AG08395 (cell line): Measurements from ENCODE around the gene ADAM8.
"Not testable (repeated sequence)": the region's sequence is repeated elsewhere in the genome, so short reads cannot be mapped to it uniquely, and the experiment has no call there.

Source experiments
- DNase-seq: peaks from one replicate; pipeline ENCODE4 v3.0.0; 2012; ENCODE audit warnings: mixed read lengths, low spot score

Gene ADAM8

GRCh38 chr10:133276435-133277201 is at the start of gene ADAM8:
TSS of gene ADAM8 (minus strand) at chr10:133276868. CDS start at chr10:133276817, 51 bp downstream.
- DNase-seq, result peak; percentile 50

DNA sequence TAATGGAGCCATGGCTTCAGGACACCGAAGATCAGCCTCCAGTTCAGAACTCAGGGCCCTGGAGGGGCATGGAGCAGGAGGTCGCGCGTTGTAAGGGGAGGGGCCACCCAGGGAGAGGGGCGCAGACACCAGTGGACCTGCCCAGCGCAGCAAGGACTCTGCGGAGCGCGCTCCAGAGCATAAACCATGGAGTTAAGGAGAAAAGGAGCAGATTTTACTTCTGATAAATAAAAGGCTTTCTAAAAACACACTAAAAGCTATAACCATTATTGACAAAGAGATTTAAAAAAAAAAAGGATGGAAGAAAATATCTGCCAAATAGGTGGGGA is 49.5 kb upstream of the ADAM8 start:
- no peak for DNase-seq

- DNase-seq, result no peak
Observed at GRCh38 chr10:133325440-133326222, 49.0 kb upstream of the ADAM8 start.

GRCh38 chr10:133324857-133325260 is 48.2 kb upstream of the ADAM8 start:
- no peak for DNase-seq

DNA sequence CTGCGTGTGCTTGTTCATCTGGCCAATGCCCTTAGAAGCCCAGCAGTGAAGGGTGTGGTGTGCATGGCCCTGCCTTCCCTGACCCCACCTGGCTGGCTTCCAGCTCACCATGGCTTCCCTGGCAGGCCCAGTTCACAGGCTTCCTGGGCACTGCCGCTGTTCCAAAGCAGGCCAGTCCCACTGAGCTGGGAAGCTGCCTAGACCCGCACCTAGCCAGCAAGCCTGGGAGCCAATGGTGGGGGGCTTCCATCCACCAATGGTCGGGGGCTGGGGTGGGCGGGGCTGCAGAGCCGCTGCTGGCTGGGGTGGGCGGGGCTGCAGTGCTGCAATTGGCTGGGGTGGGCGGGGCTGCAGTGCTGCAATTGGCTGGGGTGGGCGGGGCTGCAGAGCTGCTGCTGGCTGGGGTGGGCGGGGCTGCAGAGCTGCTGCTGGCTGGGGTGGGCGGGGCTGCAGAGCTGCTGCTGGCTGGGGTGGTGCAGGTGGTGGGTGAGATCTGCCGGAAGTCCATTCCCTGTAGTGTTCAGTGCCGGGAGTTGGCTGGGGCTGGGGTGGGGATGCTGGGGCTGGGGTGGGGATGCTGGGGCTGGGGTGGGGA is 47.6 kb upstream of the ADAM8 start:
- DNase-seq, result no peak

DNA sequence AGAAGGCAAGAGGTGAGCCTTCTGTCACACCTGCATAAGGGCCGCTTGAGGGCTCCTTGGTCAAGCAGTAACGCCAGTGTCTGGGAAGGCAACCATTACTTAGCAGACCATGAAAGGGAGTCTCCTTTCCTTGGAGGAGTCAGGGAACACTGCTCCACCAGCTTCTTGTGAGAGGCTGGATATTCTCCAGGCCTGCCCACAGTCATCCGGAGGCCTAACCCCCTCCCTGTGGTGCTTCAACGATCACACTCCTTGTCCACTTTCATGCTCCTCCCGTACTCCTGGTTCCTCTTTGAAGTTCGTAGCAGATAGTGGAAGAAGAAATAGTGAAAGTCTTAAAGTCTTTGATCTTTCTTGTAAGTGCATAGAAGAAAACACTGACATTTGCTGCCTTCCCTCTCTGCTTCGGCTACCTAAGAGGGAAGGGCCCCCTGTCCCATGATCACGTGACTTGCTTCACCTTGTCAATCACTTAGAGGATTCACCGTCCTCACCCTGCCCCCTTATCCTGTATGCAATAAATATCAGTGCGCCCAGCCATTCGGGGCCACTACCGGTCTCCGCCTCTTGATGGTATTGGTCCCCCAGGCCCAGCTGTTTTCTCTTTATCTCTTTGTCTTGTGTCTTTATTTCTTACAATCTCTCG is 45.5 kb upstream of the ADAM8 start:
- DNase-seq, result not testable (repeated sequence)

- DNase-seq, result not testable (repeated sequence)
Observed at GRCh38 chr10:133320852-133321422, 44.3 kb upstream of the ADAM8 start.

DNA sequence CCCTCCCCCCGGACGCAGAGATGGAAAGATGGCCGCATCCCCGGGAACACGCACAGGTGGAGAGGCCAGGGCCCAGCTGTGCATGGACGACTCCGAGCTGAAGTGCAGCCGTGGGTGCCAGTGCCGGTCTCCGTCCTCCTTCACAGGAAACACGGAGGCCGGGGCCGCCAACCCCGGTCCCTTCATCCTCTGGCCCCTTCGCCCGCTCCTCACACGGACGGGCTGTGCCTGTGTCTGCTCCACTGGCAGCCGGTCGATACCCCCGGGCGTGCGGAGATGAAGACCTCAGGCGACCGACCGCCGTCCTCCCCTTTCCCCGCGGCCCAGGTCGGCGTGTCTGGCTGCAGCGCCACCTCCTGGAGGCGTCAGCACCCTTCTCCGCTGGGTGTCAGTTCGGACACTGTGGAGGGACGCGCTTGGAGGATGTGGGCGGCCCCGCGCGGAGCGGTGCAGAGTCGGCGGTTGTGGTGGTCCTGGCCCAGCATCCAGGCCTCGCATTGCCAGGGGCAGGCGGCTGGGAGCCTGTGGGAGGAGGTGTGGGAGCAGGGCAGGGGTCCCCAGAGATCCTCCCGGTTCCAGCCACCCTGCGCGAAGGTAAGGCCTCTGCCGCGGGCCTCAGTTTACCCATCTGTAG is 41.9 kb upstream of the ADAM8 start:
- peak; percentile 65 for DNase-seq

DNA sequence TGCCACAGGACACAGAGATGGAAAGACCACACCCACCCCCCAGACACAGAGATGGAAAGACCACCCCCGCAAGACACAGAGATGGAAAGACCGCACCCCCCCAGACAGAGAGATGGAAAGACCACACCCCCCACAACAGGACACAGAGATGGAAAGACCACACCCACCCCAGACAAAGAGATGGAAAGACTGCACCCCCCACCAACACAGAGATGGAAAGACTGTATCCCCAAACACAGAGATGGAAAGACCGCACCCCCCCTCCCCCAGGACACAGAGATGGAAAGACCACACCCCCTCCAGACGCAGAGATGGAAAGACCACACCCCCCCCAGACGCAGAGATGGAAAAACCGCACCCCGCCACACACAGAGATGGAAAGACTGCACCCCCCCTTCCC is 40.1 kb upstream of the ADAM8 start:
- DNase-seq, result no peak

DNA sequence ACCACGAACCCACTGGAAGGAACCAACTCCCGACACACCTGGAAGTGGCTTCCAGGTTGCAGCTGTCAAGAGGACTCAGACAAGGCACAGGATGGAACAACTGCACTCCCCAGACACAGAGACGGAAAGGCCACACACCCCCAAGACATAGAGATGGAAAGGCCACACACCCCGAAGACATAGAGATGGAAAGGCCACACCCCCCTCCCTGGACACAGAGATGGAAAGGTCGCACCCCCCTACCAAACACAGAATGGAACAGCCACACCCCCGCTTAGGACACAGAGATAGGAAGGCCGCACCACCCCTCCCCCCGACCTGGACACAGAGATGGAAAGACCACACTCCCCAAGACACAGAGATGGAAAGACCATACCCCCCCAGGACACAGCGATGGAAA is 39.6 kb upstream of the ADAM8 start:
- DNase-seq, result no peak

DNA sequence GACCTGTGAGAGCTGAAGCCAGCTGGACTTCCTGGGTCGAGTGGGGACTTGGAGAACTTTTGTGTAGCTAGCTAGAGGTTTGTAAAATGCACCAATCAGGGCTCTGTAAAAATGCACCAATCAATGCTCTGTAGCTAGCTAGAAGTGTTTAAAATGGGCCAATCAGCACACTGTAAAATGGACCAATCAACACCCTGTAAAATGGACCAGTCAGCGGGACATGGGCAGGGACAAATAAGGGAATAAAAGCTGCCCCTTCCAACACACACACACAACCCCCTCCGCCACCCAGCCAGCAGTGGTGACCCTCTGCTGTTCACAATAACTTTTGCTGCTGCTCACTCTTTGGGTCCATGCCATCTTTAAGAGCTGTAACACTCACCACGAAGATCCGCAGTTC is 39.2 kb upstream of the ADAM8 start:
- no peak for DNase-seq

GRCh38 chr10:133314911-133315310 is 38.2 kb upstream of the ADAM8 start:
- no peak for DNase-seq

DNA sequence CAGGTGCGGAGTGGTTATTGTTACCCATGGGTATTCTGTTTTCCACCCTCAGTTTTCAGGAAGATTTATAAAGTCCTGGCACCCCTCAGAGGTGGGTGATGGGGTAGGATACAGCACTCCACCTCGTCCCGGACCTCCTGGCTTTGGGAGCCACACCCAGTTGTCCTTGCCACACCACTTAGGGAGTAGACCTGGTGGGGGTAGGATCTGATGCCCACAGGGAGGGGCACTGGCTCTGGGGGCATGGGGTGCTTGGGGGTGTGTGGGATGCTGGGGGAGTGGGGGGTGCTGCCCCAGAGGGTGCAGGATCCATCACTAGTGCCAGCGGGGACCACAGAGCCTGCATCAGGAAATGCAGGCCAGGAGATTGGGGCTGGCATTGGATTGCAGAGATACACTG is 36.5 kb upstream of the ADAM8 start:
- DNase-seq, result no peak

GRCh38 chr10:133312769-133313145 is 36.1 kb upstream of the ADAM8 start:
- DNase-seq, result no peak

GRCh38 chr10:133312016-133312768 is 35.5 kb upstream of the ADAM8 start:
- DNase-seq, result no peak

- no peak for DNase-seq
Observed at GRCh38 chr10:133311570-133311969, 34.9 kb upstream of the ADAM8 start.

- DNase-seq, result no peak
Observed at GRCh38 chr10:133310789-133311188, 34.1 kb upstream of the ADAM8 start.

- no peak for DNase-seq
Observed at GRCh38 chr10:133310399-133310755, 33.7 kb upstream of the ADAM8 start.

- no peak for DNase-seq
Observed at GRCh38 chr10:133309720-133310398, 33.2 kb upstream of the ADAM8 start.

DNA sequence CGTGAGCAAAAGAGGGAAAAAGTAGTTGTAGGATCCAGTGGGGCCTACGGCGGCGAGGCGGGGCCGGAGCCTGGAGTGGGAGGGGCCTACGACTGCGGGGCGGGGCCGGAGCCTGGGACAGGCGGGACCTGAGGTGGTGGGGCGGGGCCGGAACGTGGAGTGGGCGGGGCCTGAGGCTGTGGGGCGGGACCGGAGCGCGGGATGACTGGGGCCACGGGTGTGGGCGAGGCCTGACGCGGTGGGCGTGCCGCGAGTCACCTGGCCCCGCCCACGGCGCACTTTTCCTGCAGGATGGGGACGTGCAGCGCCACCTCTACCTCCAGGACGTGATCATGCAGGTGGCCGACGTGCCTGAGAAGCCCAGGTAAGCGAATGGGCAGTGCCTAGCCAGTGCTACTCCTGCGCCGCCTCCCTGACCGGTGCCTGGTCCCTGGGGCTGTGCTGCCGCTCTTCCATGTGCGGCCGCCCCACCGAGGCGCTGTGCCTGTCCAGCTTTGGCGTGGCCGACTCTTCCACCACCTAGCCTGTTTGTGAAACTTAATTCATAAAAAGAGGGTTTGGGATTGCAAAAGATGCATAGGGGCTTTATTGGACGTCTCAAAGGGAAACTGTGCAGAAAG is 32.5 kb upstream of the ADAM8 start:
- DNase-seq, result peak; percentile 97
